ENCODE results near the gene ZNF561.
A peak's percentile ranks its signal among the peaks of the same experiment; 100 is the strongest.

DNA sequence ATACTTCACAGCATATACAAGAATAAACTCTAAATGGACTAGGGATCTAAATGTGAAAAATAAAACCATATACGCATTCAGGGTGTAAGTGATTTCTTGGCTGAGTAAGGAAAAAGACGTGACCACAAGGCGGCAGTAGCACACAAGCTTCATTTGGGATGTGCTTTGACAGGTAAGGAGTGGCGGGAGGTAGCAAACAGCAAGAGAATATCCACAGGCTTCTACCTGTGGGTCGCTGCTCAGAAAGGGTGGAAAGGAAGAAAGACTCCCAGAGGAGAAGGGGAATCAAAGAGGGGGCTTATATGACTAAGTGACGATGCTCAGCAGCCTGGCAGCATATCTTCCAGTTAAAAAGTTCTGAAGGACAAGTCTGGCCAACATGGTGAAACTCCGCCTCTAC is 34.3 kb downstream of the ZNF561 start:
- TF ChIP-seq, protein P1, sequence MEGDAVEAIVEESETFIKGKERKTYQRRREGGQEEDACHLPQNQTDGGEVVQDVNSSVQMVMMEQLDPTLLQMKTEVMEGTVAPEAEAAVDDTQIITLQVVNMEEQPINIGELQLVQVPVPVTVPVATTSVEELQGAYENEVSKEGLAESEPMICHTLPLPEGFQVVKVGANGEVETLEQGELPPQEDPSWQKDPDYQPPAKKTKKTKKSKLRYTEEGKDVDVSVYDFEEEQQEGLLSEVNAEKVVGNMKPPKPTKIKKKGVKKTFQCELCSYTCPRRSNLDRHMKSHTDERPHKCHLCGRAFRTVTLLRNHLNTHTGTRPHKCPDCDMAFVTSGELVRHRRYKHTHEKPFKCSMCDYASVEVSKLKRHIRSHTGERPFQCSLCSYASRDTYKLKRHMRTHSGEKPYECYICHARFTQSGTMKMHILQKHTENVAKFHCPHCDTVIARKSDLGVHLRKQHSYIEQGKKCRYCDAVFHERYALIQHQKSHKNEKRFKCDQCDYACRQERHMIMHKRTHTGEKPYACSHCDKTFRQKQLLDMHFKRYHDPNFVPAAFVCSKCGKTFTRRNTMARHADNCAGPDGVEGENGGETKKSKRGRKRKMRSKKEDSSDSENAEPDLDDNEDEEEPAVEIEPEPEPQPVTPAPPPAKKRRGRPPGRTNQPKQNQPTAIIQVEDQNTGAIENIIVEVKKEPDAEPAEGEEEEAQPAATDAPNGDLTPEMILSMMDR (conservative IDR thresholded peaks at IDR 0.05; ENCODE audit: low read depth, low read length), result peak; percentile 73
- no peak for TF ChIP-seq EZH2 (IDR thresholded peaks at IDR 0.05; ENCODE audit: borderline replicate concordance, low read depth, low read length, poor library complexity, severe bottlenecking)
